Stimulated activated CD8-positive, alpha-beta memory T cell treated with anti-CD3 and anti-CD28 coated beads, Interleukin-7, amount 100 ng/mL, for 24 hours (primary cell): ENCODE data around the gene PSMD9.
"Not testable (repeated sequence)": the region's sequence is repeated elsewhere in the genome, so short reads cannot be mapped to it uniquely, and the experiment has no call there.

Experiments
- DNase-seq: peaks from one replicate; pipeline ENCODE4 v3.0.0-alpha.2; 2020; ENCODE audit warnings: low read depth

Gene PSMD9

DNA sequence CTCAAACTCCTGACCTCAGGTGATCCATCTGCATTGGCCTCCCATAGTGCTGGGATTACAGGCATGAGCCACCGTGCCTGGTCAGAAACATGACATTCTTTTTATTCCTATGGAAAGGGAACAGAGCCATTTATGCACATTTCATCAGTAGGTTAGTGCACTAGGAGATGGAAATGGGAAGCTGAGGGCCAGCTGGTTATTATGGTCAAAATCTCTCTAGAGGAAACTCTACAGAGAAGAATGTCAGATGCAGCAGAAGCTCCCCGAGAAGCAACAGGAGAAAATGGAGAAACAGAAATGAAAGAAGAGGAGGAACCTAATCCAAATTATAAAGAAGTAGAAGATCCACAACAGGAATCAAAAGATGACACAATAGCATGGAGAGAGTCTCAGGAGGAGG lies 32.5 kb downstream of the PSMD9 start:
- no peak for DNase-seq

DNA sequence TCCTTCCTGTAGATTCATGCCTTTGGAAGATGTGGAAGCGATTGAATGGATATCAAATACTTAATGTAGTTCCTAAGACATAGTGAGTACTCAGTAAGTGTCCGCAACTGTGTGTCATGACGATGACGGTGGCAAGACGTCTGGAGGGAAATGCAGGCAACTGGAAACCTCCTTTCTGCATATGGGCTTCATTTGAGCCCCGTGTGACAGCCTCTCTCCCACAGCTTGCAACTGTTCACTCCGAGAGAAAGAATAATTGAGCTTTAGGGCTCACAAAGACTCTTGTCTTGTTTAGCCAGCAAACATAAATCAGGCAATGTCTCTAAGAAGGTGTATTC lies 36.7 kb downstream of the PSMD9 start:
- no peak for DNase-seq

DNA sequence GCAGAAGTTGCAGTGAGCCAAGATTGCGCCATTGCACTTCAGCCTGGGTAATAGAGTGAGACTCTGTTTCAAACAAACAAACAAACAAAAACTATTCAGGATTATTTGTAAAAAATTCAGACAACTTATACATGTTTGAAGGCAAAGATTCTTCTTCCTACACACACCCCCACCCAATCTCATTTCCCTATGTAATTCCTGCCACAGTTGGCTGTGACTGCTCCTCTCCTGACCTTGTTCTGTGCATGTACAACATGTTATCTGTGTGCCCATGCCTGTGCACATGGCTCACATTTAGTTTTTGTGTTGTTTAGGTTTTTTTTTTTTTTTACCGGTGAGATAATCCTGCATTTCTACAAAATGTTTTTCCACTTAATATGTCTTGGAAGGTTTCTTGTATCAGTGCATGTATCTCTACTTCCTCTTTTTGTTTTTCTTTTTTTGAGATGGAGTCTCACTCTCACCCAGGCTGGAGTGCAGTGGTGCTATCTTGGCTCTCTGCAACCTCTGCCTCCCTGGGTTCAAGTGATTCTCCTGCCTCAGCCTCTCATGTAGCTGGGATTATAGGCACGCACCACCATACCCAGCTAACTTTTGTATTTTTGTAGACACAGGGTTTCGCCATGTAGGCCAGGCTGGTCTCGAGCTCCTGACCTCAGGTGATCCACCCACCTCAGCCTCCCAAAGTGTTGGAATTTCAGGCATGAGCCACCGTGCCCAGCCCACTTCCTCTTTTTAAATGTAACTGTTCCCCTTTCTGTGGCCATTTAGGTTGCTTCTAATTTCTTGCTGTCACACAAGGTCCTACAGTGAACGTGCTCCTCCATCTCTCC lies 38.5 kb downstream of the PSMD9 start:
- no peak for DNase-seq

DNA sequence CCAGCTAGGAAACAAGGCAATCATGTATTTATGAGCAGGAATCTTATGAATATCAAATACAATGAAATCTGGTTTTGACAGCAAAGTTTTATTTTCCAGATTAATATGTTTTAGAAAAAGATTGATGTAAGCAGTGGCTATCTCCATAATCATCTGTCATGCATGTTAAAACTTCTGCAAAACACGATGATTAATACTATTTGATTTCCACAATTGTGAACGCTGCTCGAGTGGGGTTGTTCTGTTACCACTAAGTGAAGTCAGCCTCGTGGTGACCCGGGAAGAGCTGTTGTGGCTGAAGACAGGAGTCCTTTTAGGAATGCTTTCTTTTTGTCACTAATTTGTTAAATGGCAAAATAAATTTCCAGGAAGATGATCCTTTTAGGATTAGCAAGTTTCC lies 39.2 kb downstream of the PSMD9 start:
- no peak for DNase-seq

DNA sequence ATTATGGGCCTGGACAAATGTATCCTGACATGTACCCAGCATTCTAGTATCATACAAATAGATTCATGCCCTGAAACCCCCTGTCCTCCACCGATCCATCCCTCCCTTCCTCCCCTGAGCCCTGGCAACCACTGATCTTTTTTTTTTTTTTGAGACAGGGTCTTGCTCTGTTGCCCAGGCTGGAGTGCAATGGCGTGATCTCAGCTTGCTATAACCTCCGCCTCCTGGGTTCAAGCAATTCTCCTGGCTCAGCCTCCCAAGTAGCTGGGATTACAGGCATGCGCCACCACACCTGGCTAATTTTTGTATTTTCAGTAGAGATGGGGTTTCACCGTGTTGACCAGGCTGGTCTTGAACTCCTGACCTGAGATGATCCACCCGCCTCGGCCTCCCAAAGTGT lies 41.0 kb downstream of the PSMD9 start:
- not testable (repeated sequence) for DNase-seq

DNA sequence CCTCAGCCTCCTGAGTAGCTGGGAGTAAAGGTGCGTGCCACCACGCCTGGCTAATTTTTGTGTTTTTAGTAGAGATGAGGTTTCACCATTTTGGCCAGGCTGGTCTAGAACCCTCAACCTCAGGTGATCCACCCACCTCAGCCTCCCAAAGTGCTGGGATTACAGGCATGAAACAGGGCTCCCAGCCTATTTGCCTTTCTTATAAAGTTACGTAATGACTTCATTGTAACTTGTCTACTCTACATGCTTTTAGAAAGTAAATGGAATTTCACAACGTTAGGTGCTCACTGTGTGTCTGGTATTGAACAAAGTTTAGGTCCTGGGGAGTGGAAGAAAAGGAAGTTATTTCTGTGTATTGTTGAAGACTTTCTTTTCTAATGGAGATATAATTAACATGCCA lies 42.3 kb downstream of the PSMD9 start:
- no peak for DNase-seq

DNA sequence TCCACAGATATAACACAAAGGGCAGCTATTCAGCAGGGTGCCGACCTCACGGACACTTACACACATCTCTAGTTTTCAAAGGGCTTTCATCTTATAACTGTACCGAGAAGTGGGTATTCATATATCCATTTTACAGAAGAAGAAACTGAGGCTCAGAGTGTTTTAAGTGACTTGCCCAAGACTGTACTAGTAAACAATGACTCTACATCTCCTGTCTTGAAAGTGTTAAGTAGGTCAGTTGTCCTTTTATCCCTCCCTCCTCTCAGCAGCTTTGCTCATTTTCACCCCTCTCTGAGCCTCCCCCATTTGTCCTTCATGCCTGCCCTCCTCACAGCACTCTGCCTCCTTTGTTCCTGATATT lies 43.6 kb downstream of the PSMD9 start:
- DNase-seq, result no peak

DNA sequence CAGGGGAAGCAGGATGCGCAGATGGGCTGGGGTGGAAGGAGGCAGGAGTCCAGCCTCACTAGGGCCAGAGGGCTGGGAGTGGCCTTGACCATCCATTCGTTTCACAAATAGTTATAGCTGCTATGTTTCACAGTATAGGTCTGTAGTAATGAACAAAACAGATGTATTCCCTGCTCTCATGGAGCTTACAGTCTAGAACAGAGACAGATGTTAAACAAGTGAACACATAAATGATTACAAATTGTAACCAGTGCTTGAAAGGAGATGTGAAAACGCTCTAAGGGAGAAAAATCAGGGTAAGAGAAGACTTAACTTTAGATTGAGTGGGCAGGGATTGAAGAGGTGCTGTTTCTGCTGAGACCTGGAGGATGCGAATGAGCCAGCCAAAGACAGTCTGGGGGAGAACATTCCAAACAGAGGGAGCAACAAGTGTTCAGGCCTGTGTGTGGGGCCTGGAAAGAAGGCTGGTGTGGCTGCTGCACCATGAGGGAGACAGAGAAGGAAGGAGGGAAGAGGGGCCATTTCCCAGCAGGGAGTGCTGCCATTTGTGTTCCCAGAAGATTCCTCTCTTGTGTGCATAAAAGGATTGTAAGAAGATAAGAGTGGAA lies 44.4 kb downstream of the PSMD9 start:
- no peak for DNase-seq

DNA sequence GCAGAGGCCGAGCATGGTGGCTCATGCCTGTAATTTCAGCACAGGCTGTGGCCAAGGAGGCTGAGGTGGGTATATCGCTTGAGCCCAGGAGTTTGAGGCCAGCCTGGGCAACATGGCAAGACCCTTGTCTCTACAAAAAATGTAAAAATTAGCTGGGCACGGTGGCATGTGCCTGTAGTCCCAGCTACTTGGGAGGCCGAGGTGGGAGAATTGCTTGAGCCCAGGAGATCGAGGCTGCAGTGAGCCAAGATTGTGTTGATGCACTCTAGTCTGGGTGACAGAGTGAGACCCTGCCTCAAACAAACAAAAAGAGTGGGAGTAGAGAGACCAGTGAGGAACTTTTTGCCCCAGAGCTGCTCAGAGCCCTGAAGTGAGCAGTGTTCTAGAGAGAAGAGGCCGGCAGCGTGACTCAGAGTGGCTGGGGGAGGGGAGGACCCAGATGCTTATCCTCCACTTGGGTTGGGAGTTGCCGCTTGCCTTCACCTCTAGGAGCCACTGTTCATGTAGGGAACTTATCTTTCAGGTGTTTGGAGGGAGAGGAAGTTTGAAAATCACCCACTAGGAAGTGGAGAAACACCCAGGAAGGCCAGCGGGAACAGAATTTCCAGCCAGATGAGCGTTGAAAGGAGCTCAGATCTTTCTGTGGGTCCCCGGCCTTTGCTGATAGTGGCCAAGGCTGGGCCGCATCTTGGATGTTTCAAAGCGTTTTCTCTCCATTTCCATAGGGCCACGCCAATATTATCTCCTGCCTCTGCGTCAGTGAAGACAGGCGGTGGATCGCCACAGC lies 45.1 kb downstream of the PSMD9 start:
- no peak for DNase-seq

DNA sequence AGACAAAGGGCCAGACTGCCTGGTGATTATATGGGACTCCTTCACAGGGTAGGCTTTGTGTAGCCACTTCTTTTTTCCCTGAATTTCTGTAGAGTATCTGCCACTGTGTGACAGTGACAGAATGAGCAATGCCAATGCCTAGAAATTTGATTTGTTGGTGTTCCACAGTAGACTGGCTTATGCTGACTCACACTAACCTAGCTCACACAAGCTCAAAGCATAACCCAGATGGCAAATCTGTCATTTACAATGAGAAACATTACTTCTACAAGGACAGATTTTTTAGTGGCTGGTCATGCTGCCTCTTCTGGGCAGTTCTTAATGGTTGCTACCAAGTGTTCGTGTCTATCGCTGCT lies 45.7 kb downstream of the PSMD9 start:
- no peak for DNase-seq

DNA sequence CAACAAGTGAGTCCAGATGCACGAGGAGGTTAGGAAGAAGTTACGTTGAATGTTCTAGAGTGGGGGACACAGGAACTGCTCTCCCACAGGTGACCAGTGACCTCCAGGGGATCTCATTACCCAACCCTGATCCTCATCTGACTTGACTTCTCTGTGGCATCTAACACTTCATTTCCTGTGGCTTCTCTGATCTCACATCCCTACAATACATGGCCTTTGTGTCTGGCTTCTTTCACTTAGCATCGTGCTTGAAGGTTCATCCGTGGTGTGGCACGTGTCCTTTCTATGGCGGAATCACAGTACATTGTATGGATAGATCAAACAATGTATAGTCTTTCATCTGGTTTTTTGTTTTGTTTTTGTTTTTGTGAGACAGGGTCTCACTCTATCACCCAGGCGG lies 49.1 kb downstream of the PSMD9 start:
- no peak for DNase-seq

DNA sequence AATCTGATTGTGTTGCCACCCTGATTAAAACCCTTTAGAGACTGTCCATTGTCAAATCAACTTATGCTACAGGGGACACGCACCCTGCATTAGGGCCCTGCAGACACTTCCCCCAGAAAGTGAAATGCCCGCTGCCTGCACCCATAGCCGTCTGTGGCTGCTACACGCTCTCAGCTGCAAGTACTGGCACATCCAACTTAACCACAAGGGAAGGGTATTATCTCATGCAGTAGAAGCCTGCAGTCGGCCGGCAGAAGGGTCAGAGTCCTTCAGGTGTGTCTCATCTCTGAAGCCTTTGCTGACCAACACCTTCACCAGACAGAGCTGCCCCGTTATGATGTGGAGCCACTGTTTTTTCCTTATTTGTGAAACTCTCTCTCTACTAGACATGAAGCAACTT lies 50.6 kb downstream of the PSMD9 start:
- DNase-seq, result no peak

DNA sequence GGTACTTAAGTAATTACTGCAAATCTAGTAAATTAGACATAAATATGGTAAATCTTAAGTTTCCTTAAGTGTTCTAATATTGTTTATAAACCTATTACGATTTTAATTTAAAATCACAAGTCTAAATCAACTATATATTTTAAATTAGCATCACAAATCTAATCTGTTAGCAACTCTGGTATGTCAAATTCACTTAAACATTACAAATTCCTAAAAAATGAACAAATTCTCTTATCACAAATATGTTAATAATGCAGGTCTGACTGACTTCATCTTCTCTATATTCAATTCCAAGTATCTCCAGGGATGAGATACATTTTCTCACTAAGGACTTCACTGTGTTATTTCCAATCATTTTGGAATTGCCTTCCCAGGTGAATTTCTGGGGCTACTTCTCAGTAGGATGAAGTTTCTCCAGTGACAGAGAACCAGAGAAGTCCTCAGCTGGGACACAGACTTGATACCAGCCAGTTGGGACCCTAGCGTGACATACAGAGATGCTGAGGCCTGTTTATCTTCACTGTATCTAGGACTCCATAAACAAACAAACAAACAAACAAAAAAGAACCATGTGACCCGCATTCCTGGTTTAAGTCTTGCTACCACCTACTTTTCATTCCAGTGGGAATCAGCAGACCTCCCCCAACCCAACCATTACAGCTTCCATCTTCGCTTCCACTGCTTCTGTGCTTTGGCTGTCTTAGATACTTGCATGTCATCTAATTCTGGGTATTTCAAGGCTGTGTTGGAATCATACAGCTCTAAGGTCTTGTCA lies 51.6 kb downstream of the PSMD9 start:
- no peak for DNase-seq

DNA sequence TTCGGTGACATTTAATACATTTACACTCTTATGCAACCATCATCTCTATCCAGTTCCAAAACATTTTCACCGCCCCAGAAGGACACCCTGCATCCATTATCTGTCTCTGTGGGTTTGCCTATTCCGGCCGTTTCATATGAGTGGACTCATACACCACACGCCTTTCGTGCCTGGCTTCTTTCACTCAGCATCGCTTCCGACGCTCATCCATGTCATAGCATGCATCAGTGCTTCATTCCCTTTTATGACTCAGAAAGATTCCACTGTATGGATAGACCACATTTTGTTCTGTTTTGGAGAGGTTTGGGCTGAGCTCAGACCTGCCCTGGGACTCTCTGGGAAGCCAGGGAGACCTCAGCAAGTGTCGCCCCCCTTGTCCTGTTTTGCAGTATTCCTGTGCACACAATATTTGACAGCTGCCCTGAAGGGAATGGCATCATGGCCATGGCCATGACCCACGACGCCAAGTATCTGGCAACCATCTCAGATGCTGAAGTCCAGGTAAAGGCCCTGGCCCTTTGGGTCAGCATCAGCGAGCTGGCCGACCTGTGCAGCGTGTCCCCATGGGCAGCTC lies 53.6 kb downstream of the PSMD9 start:
- DNase-seq, result no peak

DNA sequence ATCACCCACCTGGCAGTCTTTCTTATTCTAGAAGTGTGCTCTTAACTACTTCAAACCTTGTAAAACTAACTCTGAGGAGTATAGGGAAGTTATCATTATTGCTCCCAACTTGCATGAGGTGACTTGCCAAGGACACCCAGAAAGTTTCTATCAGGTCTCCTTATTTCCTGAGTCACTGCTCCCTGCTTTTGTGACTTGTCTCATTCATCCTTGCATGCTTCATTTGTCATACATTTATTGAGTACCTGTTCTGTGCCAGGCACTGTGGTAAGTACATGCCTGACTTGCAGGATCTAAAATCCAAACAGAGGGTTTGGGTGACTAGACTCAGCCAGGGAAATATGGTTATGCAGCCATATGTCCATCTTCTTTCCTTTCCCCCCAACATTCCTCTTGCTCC lies 55.3 kb downstream of the PSMD9 start:
- DNase-seq, result no peak

DNA sequence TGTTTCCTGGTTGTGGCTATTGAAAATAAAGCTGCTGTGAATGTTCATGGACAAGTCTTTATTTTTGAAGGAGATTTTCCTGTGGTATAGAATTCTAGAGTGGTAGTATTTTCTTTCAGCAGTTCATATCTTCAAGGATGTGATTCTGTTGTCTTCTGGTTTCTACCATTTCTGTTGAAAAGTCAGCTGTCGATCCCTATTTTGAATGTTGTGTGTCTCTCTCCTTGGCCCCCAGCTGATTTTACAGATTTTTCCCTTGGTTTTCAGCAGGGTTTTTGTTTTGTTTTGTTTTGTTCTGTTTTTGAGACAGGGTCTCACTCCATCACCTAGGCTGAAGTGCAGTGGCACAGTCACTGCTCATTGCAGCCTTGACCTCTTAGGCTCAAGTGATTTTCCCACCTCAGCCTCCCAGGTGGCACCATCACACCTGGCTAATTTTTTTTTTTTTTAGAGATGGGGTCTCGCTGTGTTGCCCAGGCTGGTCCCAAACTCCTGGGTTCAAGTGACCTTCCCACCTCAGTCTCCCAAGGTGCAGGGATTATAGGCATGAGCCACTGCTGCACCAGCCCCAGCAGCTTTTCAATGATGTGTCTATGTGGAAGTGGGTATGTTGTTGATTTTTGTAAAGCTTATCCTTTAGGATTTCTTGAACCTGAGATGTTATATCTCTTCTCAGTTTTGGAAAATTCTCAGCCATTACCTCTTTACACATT lies 57.9 kb downstream of the PSMD9 start:
- DNase-seq, result no peak

DNA sequence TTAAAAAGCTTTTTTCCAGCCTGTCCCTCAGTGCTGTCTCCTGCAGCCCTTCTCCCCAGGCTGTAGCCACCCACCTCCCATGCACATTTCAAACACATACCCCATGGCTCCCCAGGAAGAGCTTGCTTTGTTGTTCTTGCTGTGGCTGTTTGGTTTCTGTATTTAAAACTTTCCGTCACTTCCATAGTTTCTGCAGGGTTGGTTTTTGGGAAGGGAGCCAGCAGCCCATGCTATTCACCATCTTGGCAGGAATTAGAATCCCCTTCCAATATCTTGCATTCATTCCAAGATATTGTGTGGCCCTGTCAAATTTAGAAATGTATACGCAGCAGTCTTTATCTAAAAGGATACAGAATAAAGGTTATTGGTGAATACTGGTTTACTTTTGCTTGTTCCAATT lies 59.4 kb downstream of the PSMD9 start:
- no peak for DNase-seq

DNA sequence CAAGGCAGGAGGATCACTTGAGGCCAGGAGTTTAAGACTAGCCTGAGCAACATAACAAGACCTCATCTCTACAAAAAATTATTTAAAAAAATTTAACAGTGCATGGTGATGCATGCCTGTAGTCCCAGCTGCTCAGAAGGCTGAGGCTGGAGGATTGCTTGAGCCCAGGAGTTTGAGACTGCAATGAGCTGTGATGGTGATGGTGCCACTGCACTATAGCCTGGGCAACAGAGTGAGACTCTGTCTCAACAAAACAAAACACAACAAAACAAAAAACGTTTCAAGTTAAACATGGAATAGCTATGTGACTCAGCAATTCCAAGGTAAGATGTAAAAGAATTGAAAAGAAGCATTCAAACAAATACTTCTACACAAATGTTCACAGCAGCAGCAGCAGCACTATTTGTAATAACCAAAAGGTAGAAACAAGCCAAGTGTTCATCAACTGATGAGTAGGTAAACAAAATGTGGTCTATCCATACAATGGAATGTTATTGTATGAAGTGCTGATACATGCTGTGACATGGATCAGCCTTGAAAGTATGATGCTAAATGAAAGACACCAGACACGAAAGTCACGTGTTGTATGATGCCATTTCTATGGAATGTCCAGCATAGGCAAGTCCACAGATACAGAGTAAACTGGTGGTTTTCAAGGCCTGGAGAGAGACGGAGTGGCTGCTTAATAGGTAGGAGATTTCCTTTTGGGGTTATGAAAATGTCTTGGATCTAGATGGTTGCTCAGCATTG lies 61.2 kb downstream of the PSMD9 start:
- no peak for DNase-seq

DNA sequence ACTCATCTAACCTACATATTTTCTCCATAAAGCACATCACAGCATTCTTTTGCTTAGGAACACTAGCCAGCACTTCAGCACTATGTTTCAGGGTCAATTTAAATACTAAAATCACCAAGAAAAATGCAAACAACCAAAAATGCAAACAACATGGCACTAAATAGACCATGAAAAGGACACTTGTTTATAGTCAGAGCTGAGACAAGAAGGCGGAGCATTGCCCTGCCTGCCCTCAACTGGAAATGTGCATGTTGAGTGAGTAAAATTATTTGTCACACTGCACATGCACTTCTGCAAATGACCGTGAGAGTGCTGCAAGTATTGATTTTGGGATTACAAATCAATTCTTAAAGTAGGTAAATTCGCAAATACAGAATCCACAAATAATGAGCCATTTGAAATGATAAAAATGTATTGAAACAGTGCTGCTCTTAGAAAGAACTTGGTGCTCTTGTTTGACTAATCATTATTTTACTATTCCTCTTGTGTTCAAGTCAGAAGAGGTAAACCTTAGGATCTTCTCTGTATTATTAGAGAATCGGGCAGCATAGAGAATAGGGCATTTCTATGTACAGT lies 64.6 kb downstream of the PSMD9 start:
- DNase-seq, result no peak

DNA sequence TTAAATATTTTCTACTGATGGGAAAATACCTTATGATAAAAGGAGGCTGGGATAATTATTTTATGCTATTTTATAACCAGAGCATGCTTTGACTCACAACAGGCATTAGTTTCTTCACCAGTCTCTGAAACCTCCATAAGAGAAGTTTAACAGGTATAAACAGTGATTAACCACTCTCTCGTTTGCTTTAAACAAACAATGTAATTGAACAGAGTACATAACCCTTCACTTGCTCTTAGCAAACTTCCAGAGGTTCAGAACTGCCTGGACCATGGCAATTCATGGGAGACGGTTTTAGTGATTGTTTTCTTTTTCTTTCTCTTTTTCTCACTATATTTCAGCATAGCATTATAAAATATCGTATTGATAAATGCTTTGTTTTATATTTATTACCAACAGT lies 65.1 kb downstream of the PSMD9 start:
- DNase-seq, result no peak
